Measurements from ENCODE around the gene PLPPR1. TPM values are rescaled to one million over a fixed set of nuclear protein-coding genes. Genes with fewer than 3 reads are reported as not detected.

The PLPPR1 gene
- total RNA-seq, 1 experiment from 2014 or later = not detected

GRCh38 chr9:101352892-101353463 is 324.5 kb downstream of the PLPPR1 start:
- Mint-ChIP-seq H3K27ac (ENCODE audit: unreplicated experiment) (no peak overlapping the region), H3K4me1 (ENCODE audit: low read depth, unreplicated experiment) (peaks cover 33% of the 10 kb centered on the region), H3K9me3 (ENCODE audit: low read depth, unreplicated experiment) (peaks cover 4% of the 10 kb centered on the region), H3K4me3 (ENCODE audit: low read depth, unreplicated experiment) (no peak overlapping the region), H3K27me3 (ENCODE audit: unreplicated experiment) (no peaks in the 10 kb centered on the region), H3K36me3 (ENCODE audit: insufficient read depth, unreplicated experiment) (no peaks in the 10 kb centered on the region)
- DNase-seq = no peak
- no TSS peak for BruUV-seq (replicated peaks)
- CTCF ChIA-PET = no interaction called here
- TF ChIP-seq CTCF (IDR thresholded peaks at IDR 0.05; ENCODE audit: unreplicated experiment) = no peak
- intact Hi-C loops (cut with micrococcal nuclease; ENCODE audit: unreplicated experiment) = loop anchor here (5.0 kb wide), 1 partner anchor 34 kb away; the partner anchor contains the start of gene BAAT

- intact Hi-C loops (cut with micrococcal nuclease; ENCODE audit: unreplicated experiment) = loop anchor here (5.0 kb wide), 1 partner anchor 34 kb away; the partner anchor contains the start of gene BAAT
- TF ChIP-seq CTCF (IDR thresholded peaks at IDR 0.05; ENCODE audit: unreplicated experiment) = no peak
- H3K27ac Mint-ChIP-seq (ENCODE audit: unreplicated experiment) = no peak overlapping the region
- DNase-seq = no peak
- no TSS peak for BruUV-seq (replicated peaks)
- H3K4me3 Mint-ChIP-seq (ENCODE audit: low read depth, unreplicated experiment) = no peak overlapping the region
- H3K36me3 Mint-ChIP-seq (ENCODE audit: insufficient read depth, unreplicated experiment) = no peaks in the 10 kb centered on the region
- CTCF ChIA-PET = no interaction called here
- peaks cover 4% of the 10 kb centered on the region for H3K9me3 Mint-ChIP-seq (ENCODE audit: low read depth, unreplicated experiment)
- peaks cover 33% of the 10 kb centered on the region for H3K4me1 Mint-ChIP-seq (ENCODE audit: low read depth, unreplicated experiment)
- no peaks in the 10 kb centered on the region for H3K27me3 Mint-ChIP-seq (ENCODE audit: unreplicated experiment)
These were observed 325.2 kb downstream of the PLPPR1 start for GRCh38 chr9:101353683-101354082.

- TF ChIP-seq CTCF (IDR thresholded peaks at IDR 0.05; ENCODE audit: unreplicated experiment) = no peak
- peaks cover 33% of the 10 kb centered on the region for H3K4me1 Mint-ChIP-seq (ENCODE audit: low read depth, unreplicated experiment)
- intact Hi-C loops (cut with micrococcal nuclease; ENCODE audit: unreplicated experiment) = loop anchor here (5.0 kb wide), 1 partner anchor 33 kb away; the partner anchor contains the start of gene BAAT
- DNase-seq = peak; percentile 32
- H3K4me3 Mint-ChIP-seq (ENCODE audit: low read depth, unreplicated experiment) = peak overlapping the region; percentile 5
- H3K36me3 Mint-ChIP-seq (ENCODE audit: insufficient read depth, unreplicated experiment) = no peaks in the 10 kb centered on the region
- H3K27me3 Mint-ChIP-seq (ENCODE audit: unreplicated experiment) = no peaks in the 10 kb centered on the region
- H3K9me3 Mint-ChIP-seq (ENCODE audit: low read depth, unreplicated experiment) = no peaks in the 10 kb centered on the region
- H3K27ac Mint-ChIP-seq (ENCODE audit: unreplicated experiment) = peak overlapping the region; percentile 33
- BruUV-seq (replicated peaks) = no TSS peak
- CTCF ChIA-PET = interaction anchor here (0.9 kb wide), 1 partner anchor 30 kb away, joined by 4 read pairs; no protein-coding TSS in a partner anchor
These were observed 325.7 kb downstream of the PLPPR1 start for GRCh38 chr9:101354143-101354764.

- intact Hi-C loops (cut with micrococcal nuclease; ENCODE audit: unreplicated experiment) = loop anchor here (1.0 to 5.0 kb wide), 2 partner anchors 29 to 32 kb away; partner anchors contain the start of gene BAAT
- H3K4me3 Mint-ChIP-seq (ENCODE audit: low read depth, unreplicated experiment) = peak overlapping the region; percentile 5
- H3K4me1 Mint-ChIP-seq (ENCODE audit: low read depth, unreplicated experiment) = peaks cover 33% of the 10 kb centered on the region
- H3K27ac Mint-ChIP-seq (ENCODE audit: unreplicated experiment) = peak overlapping the region; percentile 48
- BruUV-seq (replicated peaks) = no TSS peak
- H3K9me3 Mint-ChIP-seq (ENCODE audit: low read depth, unreplicated experiment) = no peaks in the 10 kb centered on the region
- H3K27me3 Mint-ChIP-seq (ENCODE audit: unreplicated experiment) = no peaks in the 10 kb centered on the region
- H3K36me3 Mint-ChIP-seq (ENCODE audit: insufficient read depth, unreplicated experiment) = no peaks in the 10 kb centered on the region
- no peak for TF ChIP-seq CTCF (IDR thresholded peaks at IDR 0.05; ENCODE audit: unreplicated experiment)
- DNase-seq = no peak
- CTCF ChIA-PET = interaction anchor here (0.9 to 1.4 kb wide), 2 partner anchors 29 to 30 kb away, joined by 3 to 4 read pairs; no protein-coding TSS in a partner anchor
These were observed 326.5 kb downstream of the PLPPR1 start for GRCh38 chr9:101354765-101355708.
